ENCODE results near the gene ELMO1. TPM values are rescaled to one million over a fixed set of nuclear protein-coding genes. Genes with fewer than 3 reads are reported as not detected.

ELMO1 gene
- total and polyA plus RNA-seq, 2 experiments from 2014 or later = 6.5 to 24.9 TPM

GRCh38 chr7:37359662-37360444 is 88.8 kb downstream of the ELMO1 start:
- Histone ChIP-seq H3K36me3 (ENCODE audit: insufficient read depth) (no peaks in the 10 kb centered on the region), H3K9me2 (ENCODE audit: insufficient read depth) (0 out of 2 replicates have a peak, but pooled peaks cover 8% of the 10 kb centered on the region)
- no peaks in the 10 kb centered on the region for H3K27me3 Mint-ChIP-seq (ENCODE audit: insufficient read depth, low read depth, poor library complexity)

More at GRCh38 chr7:37359662-37360444, 88.8 kb downstream of the ELMO1 start:
- Histone ChIP-seq H3K79me2 (replicated peaks; ENCODE audit: insufficient read depth) (no peaks in the 10 kb centered on the region), H3K4me2 (no peak overlapping the region), H3K27me3 (ENCODE audit: insufficient read depth) (no peaks in the 10 kb centered on the region), H3F3A (replicated peaks; ENCODE audit: low read depth) (no peaks in the 10 kb centered on the region), H3K4me1 (ENCODE audit: insufficient read depth) (peaks cover 9% of the 10 kb centered on the region; the same call in 1 of the 2 replicates), H3K27ac (ENCODE audit: low read depth) (no peak overlapping the region), H3K4me3 (no peak overlapping the region), H2AFZ (no peak overlapping the region), H4K20me1 (replicated peaks; ENCODE audit: insufficient read depth) (no peaks in the 10 kb centered on the region)
- TF ChIP-seq ETS1 (IDR thresholded peaks at IDR 0.05) = no peak
- no peak for TF ChIP-seq POLR2AphosphoS5 (IDR thresholded peaks at IDR 0.05; ENCODE audit: low read depth)
- TF ChIP-seq ZNF331 (CRISPR knock-in tag; IDR thresholded peaks at IDR 0.05; ENCODE audit: low read depth) = no peak
- no peak for TF ChIP-seq EZH2phosphoT487 (IDR thresholded peaks at IDR 0.05; ENCODE audit: unreplicated experiment)
- no peak for TF ChIP-seq ZNF462 (CRISPR knock-in tag; IDR thresholded peaks at IDR 0.05)
- TF ChIP-seq JUNB (IDR thresholded peaks at IDR 0.05; ENCODE audit: unreplicated experiment) = no peak
- DNase-seq (ENCODE audit: low spot score) (no peak), ATAC-seq (no peak)
- Mint-ChIP-seq H3K27ac (no peak overlapping the region), H3K4me3 (no peak overlapping the region), H3K36me3 (ENCODE audit: low read depth) (no peaks in the 10 kb centered on the region), H3K9me3 (no peaks in the 10 kb centered on the region), H3K4me1 (peaks cover 16% of the 10 kb centered on the region)

Data from GM23338 (cell line).